NCI-H187 (cell line): ENCODE measurements around the gene PDZD2.
"Not testable (repeated sequence)": the region's sequence is repeated elsewhere in the genome, so short reads cannot be mapped to it uniquely, and the experiment has no call there.

Experiments
- DNase-seq, 2 experiments: peaks; one replicate each; lab custom pipeline; 2025; lab: John Stamatoyannopoulos, UW

The PDZD2 gene

GRCh38 chr5:32043105-32043504 is 404.2 kb downstream of the PDZD2 start:
- no peak for DNase-seq

DNA sequence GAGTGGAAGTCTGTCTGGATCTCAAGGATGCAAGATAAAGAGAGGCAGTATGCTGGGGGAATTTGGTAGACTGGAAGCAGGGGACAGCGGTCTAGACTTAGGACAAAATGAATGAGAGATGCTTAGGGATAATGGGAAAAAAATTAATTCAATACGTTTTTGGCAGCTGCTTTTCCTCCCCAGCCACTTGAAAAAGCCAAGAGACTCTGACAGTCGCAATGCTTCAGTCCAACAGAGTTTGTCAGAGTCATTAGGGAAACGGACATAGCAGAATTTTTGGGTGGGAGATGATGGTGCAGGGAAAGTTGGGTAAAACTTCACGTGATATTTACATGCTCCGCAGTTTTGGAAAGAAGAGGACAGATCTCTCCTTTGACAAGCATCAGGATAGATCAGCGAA is 405.5 kb downstream of the PDZD2 start:
- no peak for DNase-seq

DNA sequence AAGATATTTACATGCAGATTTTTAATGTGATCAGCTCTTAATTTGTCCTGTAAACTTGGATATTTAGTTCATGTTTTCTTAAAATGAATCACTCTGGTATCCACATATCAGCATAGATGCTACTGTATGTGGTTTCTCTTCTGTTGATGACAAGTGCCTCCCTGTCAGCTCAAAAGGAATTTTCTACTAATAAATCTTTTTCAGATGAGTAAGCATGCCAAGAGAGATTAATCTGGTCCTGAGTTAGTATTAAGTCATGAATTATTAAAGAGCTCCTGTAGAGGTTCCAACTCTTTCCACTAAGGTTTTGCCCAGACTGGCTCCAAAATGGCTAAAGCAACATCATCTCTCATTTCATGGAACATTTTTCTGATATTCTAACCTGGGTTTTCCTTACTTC is 406.0 kb downstream of the PDZD2 start:
- no peak for DNase-seq

- no peak for DNase-seq
These were observed 408.1 kb downstream of the PDZD2 start for GRCh38 chr5:32047056-32047455.

DNA sequence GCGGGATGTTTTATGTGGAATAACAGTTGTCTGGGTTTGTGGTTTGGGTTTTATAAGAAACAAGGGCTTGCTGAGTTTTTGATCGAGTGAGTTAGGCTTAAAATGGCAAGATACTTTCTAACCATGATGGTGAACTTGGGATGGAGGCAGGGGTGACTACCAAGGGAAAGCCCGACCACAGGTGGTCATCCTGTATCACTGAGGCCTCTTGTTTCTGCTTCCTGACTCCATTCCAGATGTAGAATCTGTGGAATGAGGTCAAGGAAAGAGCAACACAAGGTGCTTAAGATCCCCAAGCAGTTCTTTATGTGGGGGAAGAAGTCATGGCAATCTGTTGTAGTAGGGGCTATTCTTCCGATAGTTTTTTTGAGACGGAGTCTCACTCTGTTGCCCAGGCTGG is 412.9 kb downstream of the PDZD2 start:
- no peak for DNase-seq

DNA sequence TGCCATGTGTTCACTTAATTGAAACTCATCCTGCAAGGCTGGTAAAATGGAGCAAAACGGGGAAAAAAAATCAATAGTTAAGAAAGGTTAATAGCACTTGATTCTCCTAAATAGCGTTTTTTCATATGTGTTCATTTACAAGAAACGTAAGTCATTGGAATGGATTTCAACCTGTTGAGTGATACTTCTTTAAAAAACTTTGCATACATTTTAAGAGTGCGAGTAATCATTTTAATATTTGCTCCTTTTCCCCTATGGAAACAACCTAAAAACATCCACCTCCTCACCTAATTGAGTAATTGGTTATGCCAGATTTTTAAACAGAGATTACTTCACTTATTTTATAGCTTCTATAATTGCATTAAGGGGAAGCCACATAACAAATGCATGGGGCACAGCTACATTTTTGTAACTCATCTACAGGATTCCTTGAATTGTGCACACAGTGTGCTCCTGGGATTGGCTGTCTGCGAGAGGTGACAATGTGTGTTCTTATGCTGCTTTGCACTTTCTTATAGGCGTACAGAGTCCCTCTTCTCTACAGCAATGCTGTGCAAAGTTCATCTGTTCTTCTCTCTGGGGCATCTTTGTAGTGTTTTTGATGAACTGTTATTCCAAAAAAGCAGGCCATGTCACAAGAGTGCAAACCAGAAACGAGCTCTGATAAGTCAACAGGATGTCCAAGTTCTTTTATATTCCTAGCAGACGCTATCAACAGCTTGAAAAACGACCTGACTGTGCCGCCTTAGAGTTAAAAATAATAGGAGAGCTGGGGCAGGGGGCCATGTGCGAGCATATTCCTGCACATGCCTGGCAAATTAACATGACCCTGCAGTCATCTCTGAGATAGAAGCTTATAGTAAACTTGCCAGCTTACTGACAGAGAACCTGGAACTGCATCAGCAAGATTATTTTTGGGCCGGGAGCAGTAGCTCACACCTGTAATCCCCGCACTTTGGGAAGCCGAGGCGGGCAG is 417.2 kb downstream of the PDZD2 start:
- DNase-seq: no peak

- no peak for DNase-seq
These were observed 418.5 kb downstream of the PDZD2 start for GRCh38 chr5:32057187-32058096.

DNA sequence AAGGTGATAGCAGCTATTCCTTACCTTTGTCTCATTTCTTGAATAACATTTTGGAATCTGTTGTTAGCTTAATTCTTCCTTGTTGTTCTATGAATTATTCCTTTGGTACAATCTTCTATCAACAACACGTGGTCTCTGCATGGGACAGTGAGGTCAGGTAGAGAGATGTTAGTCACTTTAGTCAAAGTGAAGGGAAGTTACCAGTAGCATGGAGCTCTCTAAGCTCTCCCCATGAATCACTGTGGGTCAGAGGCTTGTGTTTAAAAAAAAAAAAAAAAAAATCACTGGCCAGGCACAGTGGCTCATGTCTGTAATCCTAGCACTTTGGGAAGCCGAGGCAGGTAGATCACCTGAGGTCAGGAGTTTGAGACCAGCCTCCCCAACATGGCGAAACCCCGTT is 419.2 kb downstream of the PDZD2 start:
- DNase-seq: no peak

- no peak for DNase-seq
These were observed 420.1 kb downstream of the PDZD2 start for GRCh38 chr5:32058997-32059396.

GRCh38 chr5:32059761-32060530 is 421.0 kb downstream of the PDZD2 start:
- DNase-seq: no peak

- DNase-seq: no peak
These were observed 422.3 kb downstream of the PDZD2 start for GRCh38 chr5:32061236-32061635.

DNA sequence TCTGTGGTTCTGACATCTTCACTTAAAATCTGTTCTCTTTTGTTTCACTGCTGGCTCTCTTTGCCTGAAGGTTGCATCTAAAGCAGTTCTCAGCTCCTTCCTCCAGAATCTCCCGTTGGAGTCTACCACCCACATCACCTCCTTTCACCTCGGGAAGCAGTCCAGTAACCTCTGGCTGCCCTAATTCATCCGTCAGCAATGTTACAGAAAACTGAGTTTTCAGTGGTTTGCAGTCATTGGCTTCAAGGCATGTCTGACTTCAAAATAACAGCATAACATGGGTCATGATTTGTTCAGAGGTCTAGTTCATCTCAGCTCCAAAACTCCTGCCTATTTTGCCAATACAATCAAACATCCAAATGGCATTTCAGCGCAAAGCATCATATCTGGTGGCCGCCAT is 427.5 kb downstream of the PDZD2 start:
- no peak for DNase-seq

- DNase-seq: no peak
These were observed 429.0 kb downstream of the PDZD2 start for GRCh38 chr5:32067774-32068470.

DNA sequence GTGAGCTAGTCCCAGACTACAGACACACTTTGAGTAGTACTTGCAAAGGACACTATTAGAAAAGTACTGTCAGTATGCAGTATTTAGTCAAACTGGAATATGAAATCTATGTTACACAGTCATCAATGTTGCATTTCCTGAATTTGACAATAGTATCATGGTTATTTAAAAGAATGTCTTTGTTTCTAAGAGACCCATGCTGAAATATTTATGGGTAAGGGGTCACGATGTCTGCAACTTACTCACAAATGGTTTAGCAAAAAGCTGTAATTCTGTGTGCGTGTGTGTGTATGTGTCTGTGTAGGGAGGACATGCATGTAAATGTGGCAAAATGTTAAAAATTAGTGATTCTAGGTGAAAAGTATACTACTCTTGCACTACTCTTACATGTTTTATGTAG is 429.6 kb downstream of the PDZD2 start:
- no peak for DNase-seq

DNA sequence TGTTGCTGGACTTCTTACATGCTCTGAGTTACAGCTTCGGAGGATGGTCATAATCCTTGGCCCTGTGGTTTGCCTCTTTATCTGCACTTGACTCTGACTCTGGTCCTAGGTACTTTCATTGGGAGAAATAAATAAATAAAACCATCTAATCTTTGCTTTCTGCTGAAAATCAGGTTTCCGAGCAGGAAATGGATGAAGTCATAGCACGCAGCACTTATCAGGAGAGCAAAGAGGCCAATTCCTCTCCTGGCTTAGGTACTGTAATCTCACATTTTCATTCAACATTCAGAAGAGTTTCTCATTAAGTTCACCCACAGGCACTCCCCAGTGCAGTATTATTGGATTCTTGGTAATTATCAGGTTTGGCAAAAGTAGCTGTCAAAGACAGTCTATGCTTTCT is 430.5 kb downstream of the PDZD2 start:
- DNase-seq: no peak

GRCh38 chr5:32071351-32071944 is 432.5 kb downstream of the PDZD2 start:
- DNase-seq: no peak

DNA sequence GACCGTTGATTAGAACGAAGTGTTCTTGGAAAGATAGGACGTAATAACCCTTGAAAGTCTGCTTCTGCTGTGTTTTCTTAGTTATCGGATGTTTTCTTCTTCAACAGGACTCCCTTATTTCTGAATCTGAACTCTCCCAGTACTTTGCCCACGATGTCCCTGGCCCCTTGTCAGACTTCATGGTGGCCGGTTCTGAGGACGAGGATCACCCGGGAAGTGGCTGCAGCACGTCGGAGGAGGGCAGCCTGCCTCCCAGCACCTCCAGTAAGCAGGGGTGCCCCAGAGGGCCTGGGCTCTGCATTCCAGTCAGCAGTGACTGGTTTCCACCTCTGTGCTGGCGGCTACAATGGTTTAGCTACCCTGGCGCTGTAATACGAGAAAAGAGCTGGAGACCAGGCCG is 433.1 kb downstream of the PDZD2 start:
- no peak for DNase-seq

DNA sequence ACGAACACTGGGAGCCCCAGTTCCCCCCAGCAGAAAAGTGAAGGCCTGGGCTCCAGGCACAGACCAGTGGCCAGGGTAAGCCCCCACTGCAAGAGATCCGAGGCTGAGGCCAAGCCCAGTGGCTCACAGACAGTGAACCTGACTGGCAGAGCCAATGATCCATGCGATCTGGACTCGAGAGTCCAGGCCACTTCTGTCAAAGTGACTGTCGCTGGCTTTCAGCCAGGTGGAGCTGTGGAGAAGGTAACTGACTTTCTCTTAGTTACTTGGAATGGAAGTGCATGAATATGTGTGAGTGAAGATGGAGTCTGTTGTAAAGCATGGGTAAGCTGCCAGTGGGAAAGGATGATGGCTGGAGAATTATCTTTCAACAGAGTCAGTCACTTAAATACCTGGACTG is 435.5 kb downstream of the PDZD2 start:
- DNase-seq: no peak

GRCh38 chr5:32076699-32077695 is 438.1 kb downstream of the PDZD2 start:
- DNase-seq: no peak

DNA sequence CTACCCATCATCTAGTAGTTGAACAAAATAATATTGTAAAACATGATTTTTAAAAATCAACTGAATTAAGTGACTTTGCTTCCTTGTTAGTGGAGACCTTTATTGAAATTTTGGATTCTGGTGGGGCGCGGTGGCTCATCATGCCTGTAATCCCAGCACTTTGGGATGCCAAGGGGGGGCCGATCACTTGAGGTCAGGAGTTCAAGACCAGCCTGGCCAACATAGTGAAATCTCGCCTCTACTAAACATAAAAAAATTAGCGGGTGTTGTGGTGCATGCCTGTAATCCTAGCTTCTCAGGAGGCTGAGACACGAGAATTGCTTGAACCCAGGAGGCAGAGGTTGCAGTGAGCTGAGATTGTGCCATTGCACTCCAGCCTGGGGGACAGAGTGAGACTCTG is 439.9 kb downstream of the PDZD2 start:
- DNase-seq: not testable (repeated sequence)
